Measurements from ENCODE around the gene LBX1. TPM values are rescaled to one million over a fixed set of nuclear protein-coding genes. Genes with fewer than 3 reads are reported as not detected.

LBX1 gene
- total and polyA plus RNA-seq, 2 of the 4 experiments (the other 2 are of a cell fraction), result not detected

- no CpG with 5 or more reads among the region's 4 CpGs for WGBS, 2 experiments (ENCODE audit: extremely low coverage in 2 of 2, insufficient read length in 1 of 2)
- no peak overlapping the region for H3K4me3 ChIP-seq (ENCODE audit: insufficient read depth, low read depth, low read length)
- no peak overlapping the region for H2AK5ac ChIP-seq (ENCODE audit: low read depth, low read length)
- H2AK9ac ChIP-seq (replicated peaks; ENCODE audit: low read depth, low read length, poor library complexity), result no peak overlapping the region
- H3K9me1 ChIP-seq (ENCODE audit: insufficient read depth, low read length), result no peaks in the 10 kb centered on the region
- in situ Hi-C loops (cut with MboI; ENCODE audit: low sequenced_read_pairs) (no loop called here), intact Hi-C loops (cut with micrococcal nuclease) (no loop called here), dilution Hi-C loops (cut with HindIII; ENCODE audit: low sequenced_read_pairs, unreplicated experiment) (no loop called here)
- ChIA-PET CTCF (no interaction called here), POLR2A (ENCODE audit: unreplicated experiment) (no interaction called here)
- no peak overlapping the region for H3K23ac ChIP-seq (ENCODE audit: low read depth, low read length)
- H3K56ac ChIP-seq (ENCODE audit: extremely low read depth, insufficient read depth, low read length), result no peak overlapping the region
- H2BK15ac ChIP-seq (ENCODE audit: low read depth, low read length), result no peak overlapping the region
- H4K91ac ChIP-seq (ENCODE audit: insufficient read depth, low read depth, low read length), result no peak overlapping the region
- H2BK20ac ChIP-seq (ENCODE audit: low read depth, low read length), result no peak overlapping the region
- H3K27ac ChIP-seq (ENCODE audit: insufficient read depth, low read length), result no peak overlapping the region
- H3K9me3 ChIP-seq (ENCODE audit: control insufficient read depth, insufficient read depth, low read length), result no peaks in the 10 kb centered on the region
- no peak overlapping the region for H3K9ac ChIP-seq (ENCODE audit: low read depth, low read length)
- no peak overlapping the region for H2AFZ ChIP-seq (replicated peaks; ENCODE audit: low read length, poor library complexity)
- no peak overlapping the region for H4K8ac ChIP-seq (ENCODE audit: low read depth in 2 of 2, low read length in 2 of 2)
- ATAC-seq (ENCODE audit: low read depth) (no peak), DNase-seq (no peak)
- no peaks in the 10 kb centered on the region; the same call in 1 of the 2 replicates for H4K20me1 ChIP-seq (ENCODE audit: insufficient read depth, low read length)
- no peak overlapping the region for H2BK120ac ChIP-seq (ENCODE audit: low read depth, low read length)
- peaks cover 44% of the 10 kb centered on the region for H3K27me3 ChIP-seq (ENCODE audit: control insufficient read depth, insufficient read depth, low read length)
- H3K79me1 ChIP-seq (ENCODE audit: low read depth in 1 of 2, low read length in 2 of 2), result no peaks in the 10 kb centered on the region
- H3K14ac ChIP-seq (replicated peaks; ENCODE audit: low read depth, low read length), result no peak overlapping the region
- no peak overlapping the region for H2BK5ac ChIP-seq (ENCODE audit: low read depth, low read length, poor library complexity, severe bottlenecking)
- H3K4me2 ChIP-seq (ENCODE audit: low read depth, low read length), result no peak overlapping the region
- no peak overlapping the region for H4K5ac ChIP-seq (ENCODE audit: low read depth, low read length)
- H3K4me1 ChIP-seq (ENCODE audit: control insufficient read depth, insufficient read depth, low read length), result no peaks in the 10 kb centered on the region
- no peak overlapping the region for H3K18ac ChIP-seq (ENCODE audit: low read depth, low read length)
- no peaks in the 10 kb centered on the region for H3K36me3 ChIP-seq (ENCODE audit: control insufficient read depth, insufficient read depth, low read length)
- H3K4ac ChIP-seq (ENCODE audit: low read depth, low read length), result no peak overlapping the region
- BruUV-seq (replicated peaks), result no TSS peak
- TF ChIP-seq CEBPB (IDR thresholded peaks at IDR 0.05; ENCODE audit: low read depth, low read length) (0 out of 2 replicates have a peak, but pooled peaks have one; percentile 4), NFE2L2 (IDR thresholded peaks at IDR 0.05; ENCODE audit: low read depth, low read length) (no peak)
These were observed 38.5 kb upstream of the LBX1 start for GRCh38 chr10:101267776-101268175.

Data from IMR-90 (cell line).